Endothelial cell of umbilical vein (primary cell): ENCODE data around the gene ANKRD13D.

Experiments
- POLR2A ChIP-seq: IDR thresholded peaks from 2 replicates; pipeline ENCODE4 v1.6.1; 2012; ENCODE audit warnings: low read depth, mild to moderate bottlenecking, control low read depth, low read length
- TF ChIP-seq, protein P1 (sequence below), 2 donors: IDR thresholded peaks; 1 replicate in 1 of 2; 2 replicates in 1 of 2; pipeline ENCODE4 v1.5.1; 2011; ENCODE audit warnings: low read length in 2 of 2, mild to moderate bottlenecking in 2 of 2, moderate library complexity in 2 of 2, control low read depth in 1 of 2, inconsistent platforms in 1 of 2, low read depth in 1 of 2; ENCODE audit not compliant: insufficient read depth in 1 of 2; ENCODE audit errors: extremely low read depth in 1 of 2

DNA sequence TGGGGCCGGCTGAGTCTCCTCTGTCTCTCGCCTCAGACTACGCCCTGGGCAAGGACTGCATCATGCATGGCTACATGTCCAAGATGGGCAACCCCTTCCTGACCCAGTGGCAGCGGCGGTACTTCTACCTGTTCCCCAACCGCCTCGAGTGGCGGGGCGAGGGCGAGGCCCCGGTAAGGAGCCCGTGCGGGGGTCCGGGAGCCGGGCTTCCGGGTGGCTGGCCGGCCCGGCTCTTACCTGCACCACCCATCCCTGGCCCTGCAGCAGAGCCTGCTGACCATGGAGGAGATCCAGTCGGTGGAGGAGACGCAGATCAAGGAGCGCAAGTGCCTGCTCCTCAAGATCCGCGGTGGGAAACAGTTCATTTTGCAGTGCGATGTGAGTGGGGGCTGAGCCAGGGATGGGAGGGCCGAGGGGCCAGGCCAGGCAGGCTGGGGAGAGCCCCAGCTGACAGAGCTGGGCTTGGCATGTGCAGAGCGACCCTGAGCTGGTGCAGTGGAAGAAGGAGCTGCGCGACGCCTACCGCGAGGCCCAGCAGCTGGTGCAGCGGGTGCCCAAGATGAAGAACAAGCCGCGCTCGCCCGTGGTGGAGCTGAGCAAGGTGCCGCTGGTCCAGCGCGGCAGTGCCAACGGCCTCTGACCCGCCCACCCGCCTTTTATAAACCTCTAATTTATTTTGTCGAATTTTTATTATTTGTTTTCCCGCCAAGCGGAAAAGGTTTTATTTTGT, 4.1 kb upstream of the ANKRD13D start:
- TF ChIP-seq POLR2A = no peak
- TF ChIP-seq, protein P1, sequence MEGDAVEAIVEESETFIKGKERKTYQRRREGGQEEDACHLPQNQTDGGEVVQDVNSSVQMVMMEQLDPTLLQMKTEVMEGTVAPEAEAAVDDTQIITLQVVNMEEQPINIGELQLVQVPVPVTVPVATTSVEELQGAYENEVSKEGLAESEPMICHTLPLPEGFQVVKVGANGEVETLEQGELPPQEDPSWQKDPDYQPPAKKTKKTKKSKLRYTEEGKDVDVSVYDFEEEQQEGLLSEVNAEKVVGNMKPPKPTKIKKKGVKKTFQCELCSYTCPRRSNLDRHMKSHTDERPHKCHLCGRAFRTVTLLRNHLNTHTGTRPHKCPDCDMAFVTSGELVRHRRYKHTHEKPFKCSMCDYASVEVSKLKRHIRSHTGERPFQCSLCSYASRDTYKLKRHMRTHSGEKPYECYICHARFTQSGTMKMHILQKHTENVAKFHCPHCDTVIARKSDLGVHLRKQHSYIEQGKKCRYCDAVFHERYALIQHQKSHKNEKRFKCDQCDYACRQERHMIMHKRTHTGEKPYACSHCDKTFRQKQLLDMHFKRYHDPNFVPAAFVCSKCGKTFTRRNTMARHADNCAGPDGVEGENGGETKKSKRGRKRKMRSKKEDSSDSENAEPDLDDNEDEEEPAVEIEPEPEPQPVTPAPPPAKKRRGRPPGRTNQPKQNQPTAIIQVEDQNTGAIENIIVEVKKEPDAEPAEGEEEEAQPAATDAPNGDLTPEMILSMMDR (IDR thresholded peaks at IDR 0.05; ENCODE audit: extremely low read depth in 1 of 2, insufficient read depth in 1 of 2, low read depth in 1 of 2, low read length in 2 of 2) = no peak
